GM12874 (cell line): ENCODE data around the gene AADACL4.

Source experiments
- CTCF ChIP-seq: IDR thresholded peaks from 2 replicates; pipeline ENCODE4 v1.5.1; 2011; ENCODE audit warnings: low read depth, mild to moderate bottlenecking, control low read depth, low read length, moderate library complexity; ENCODE audit not compliant: insufficient read depth

AADACL4 gene

GRCh38 chr1:12644237-12644636, 352 bp downstream of the AADACL4 start:
- TF ChIP-seq CTCF, result no peak

- TF ChIP-seq CTCF, result no peak
These were observed 944 bp downstream of the AADACL4 start for GRCh38 chr1:12644829-12645228.

- no peak for TF ChIP-seq CTCF
These were observed 4.9 kb downstream of the AADACL4 start for GRCh38 chr1:12648741-12649140.

- no peak for TF ChIP-seq CTCF
These were observed 6.1 kb downstream of the AADACL4 start for GRCh38 chr1:12649971-12650421.

GRCh38 chr1:12654004-12654567, 10.2 kb downstream of the AADACL4 start:
- TF ChIP-seq CTCF, result no peak

GRCh38 chr1:12654657-12655056, 10.8 kb downstream of the AADACL4 start:
- TF ChIP-seq CTCF, result no peak

GRCh38 chr1:12656575-12656974, 12.7 kb downstream of the AADACL4 start:
- no peak for TF ChIP-seq CTCF
